ENCODE results near the gene NUSAP1. TPM values are rescaled to one million over a fixed set of nuclear protein-coding genes. Genes with fewer than 3 reads are reported as not detected.

The NUSAP1 gene
- total and polyA plus RNA-seq, 9 donors = 29.4 to 55.4 (median 44.7) TPM

GRCh38 chr15:41429003-41429890 lies 96.6 kb downstream of the NUSAP1 start:
- Histone ChIP-seq H3K27ac (ENCODE audit: low read length) (no peak overlapping the region), H3K36me3 (ENCODE audit: control insufficient read depth, insufficient read depth, low read length) (peaks cover 5% of the 10 kb centered on the region)
- 97% methylated on average over 7 of the region's 10 CpGs for WGBS (ENCODE audit: insufficient coverage)

More at GRCh38 chr15:41429003-41429890, 96.6 kb downstream of the NUSAP1 start:
- H3K4me1 ChIP-seq (ENCODE audit: control insufficient read depth, insufficient read depth, low read length) = no peaks in the 10 kb centered on the region
- H3K9me3 ChIP-seq (replicated peaks; ENCODE audit: control insufficient read depth, low read depth, low read length) = no peaks in the 10 kb centered on the region
- no peak overlapping the region for H3K4me3 ChIP-seq (ENCODE audit: low read length)
- H3K27me3 ChIP-seq (ENCODE audit: control insufficient read depth, insufficient read depth, low read length) = no peaks in the 10 kb centered on the region
- DNase-seq = no peak

Other genes starting within 250 kb of the NUSAP1 start
- gene INO80, start 216.6 kb upstream of the NUSAP1 start, total RNA-seq = 15.9 TPM
- gene INO80, start 216.6 kb upstream of the NUSAP1 start, polyA plus RNA-seq (ENCODE audit: insufficient read depth in 1 of 8, insufficient read length in 8 of 8, low replicate concordance in 1 of 8) = 10 to 100 TPM; 13.0 to 18.1 (median 16.7) TPM
- not detected for gene EXD1, start 102.1 kb upstream of the NUSAP1 start, total RNA-seq
- under 1 TPM in 2 of 8 donors, not detected in 6; 0.07 to 0.40 TPM for gene EXD1, start 102.1 kb upstream of the NUSAP1 start, polyA plus RNA-seq (ENCODE audit: insufficient read depth in 1 of 8, insufficient read length in 8 of 8, low replicate concordance in 1 of 8)
- gene CHP1, start 101.6 kb upstream of the NUSAP1 start, total RNA-seq = 46.9 TPM
- gene CHP1, start 101.6 kb upstream of the NUSAP1 start, polyA plus RNA-seq (ENCODE audit: insufficient read depth in 1 of 8, insufficient read length in 8 of 8, low replicate concordance in 1 of 8) = 10 to 100 TPM; 39.0 to 62.2 (median 50.0) TPM
- 4.0 TPM for gene OIP5, start 290 bp upstream of the NUSAP1 start, total RNA-seq
- gene OIP5, start 290 bp upstream of the NUSAP1 start, polyA plus RNA-seq (ENCODE audit: insufficient read depth in 1 of 8, insufficient read length in 8 of 8, low replicate concordance in 1 of 8) = 1 to 10 TPM; 3.1 to 5.6 (median 4.2) TPM
- 17.1 TPM for gene NDUFAF1, start 69.6 kb downstream of the NUSAP1 start, total RNA-seq
- gene NDUFAF1, start 69.6 kb downstream of the NUSAP1 start, polyA plus RNA-seq (ENCODE audit: insufficient read depth in 1 of 8, insufficient read length in 8 of 8, low replicate concordance in 1 of 8) = 10 to 100 TPM; 15.5 to 23.6 (median 19.6) TPM
- 19.8 TPM for gene RTF1, start 84.2 kb downstream of the NUSAP1 start, total RNA-seq
- 10 to 100 TPM; 39.7 to 54.7 (median 42.4) TPM for gene RTF1, start 84.2 kb downstream of the NUSAP1 start, polyA plus RNA-seq (ENCODE audit: insufficient read depth in 1 of 8, insufficient read length in 8 of 8, low replicate concordance in 1 of 8)
- 0.35 TPM for gene ITPKA, start 161.0 kb downstream of the NUSAP1 start, total RNA-seq
- 1 to 10 TPM in 1 of 8 donors, under 1 TPM in 7; 0.29 to 1.9 (median 0.51) TPM for gene ITPKA, start 161.0 kb downstream of the NUSAP1 start, polyA plus RNA-seq (ENCODE audit: insufficient read depth in 1 of 8, insufficient read length in 8 of 8, low replicate concordance in 1 of 8)
- gene LTK, start 180.9 kb downstream of the NUSAP1 start, total RNA-seq = 9.4 TPM
- gene LTK, start 180.9 kb downstream of the NUSAP1 start, polyA plus RNA-seq (ENCODE audit: insufficient read depth in 1 of 8, insufficient read length in 8 of 8, low replicate concordance in 1 of 8) = 10 to 100 TPM in 5 of 8 donors, 1 to 10 TPM in 3; 6.1 to 23.9 (median 12.8) TPM
- 13.1 TPM for gene RPAP1, start 211.4 kb downstream of the NUSAP1 start, total RNA-seq
- gene RPAP1, start 211.4 kb downstream of the NUSAP1 start, polyA plus RNA-seq (ENCODE audit: insufficient read depth in 1 of 8, insufficient read length in 8 of 8, low replicate concordance in 1 of 8) = 10 to 100 TPM; 14.7 to 25.7 (median 21.1) TPM
- 15.4 TPM for gene TYRO3, start 226.3 kb downstream of the NUSAP1 start, total RNA-seq
- gene TYRO3, start 226.3 kb downstream of the NUSAP1 start, polyA plus RNA-seq (ENCODE audit: insufficient read depth in 1 of 8, insufficient read length in 8 of 8, low replicate concordance in 1 of 8) = 10 to 100 TPM; 13.9 to 37.9 (median 24.5) TPM

All from muscle of leg (tissue), 11 donors.